A673 (cell line): ENCODE data around the gene C1orf167. TPM values are rescaled to one million over a fixed set of nuclear protein-coding genes. Genes with fewer than 3 reads are reported as not detected.

ENCODE experiments used
- BruUV-seq: library from RNA; stranded (reverse); fragments of 400-500 nt; replicated peaks from 2 replicates; lab custom pipeline; 2021; lab: Mats Ljungman, UMichigan
- CTCF ChIA-PET: fragments of 300-600 bp; sonication (Branson Sonifier 250); formaldehyde crosslinking; loops from one replicate; lab custom pipeline; 2022; ENCODE audit warnings: antibody characterized with exemption; lab: Charles Lee
- POLR2A ChIA-PET: fragments of 300-600 bp; sonication (Branson Sonifier 250); formaldehyde crosslinking; loops from one replicate; lab custom pipeline; 2022; ENCODE audit warnings: antibody characterized with exemption; ENCODE audit not compliant: low non-redundant PET; lab: Charles Lee
- DNase-seq: peaks from one replicate; pipeline ENCODE4 v3.0.0-alpha.2; 2015; ENCODE audit warnings: low spot score
- H3K27ac ChIP-seq: fragments of 200-600 bp; sonication (generic); 2 replicates; pipeline ENCODE4 v1.5.1; 2016; ENCODE audit warnings: mixed run types, low read depth, mild to moderate bottlenecking, mixed read lengths, antibody characterized with exemption, low read length; ENCODE audit not compliant: poor library complexity, severe bottlenecking
- H3K27me3 ChIP-seq: fragments of 200-600 bp; sonication (generic); replicated peaks from 2 replicates; pipeline ENCODE4 v1.6.1; 2017; ENCODE audit warnings: mixed run types, low read depth, mild to moderate bottlenecking, mixed read lengths, antibody characterized with exemption, low read length; ENCODE audit not compliant: insufficient read depth, poor library complexity
- H3K36me3 ChIP-seq: fragments of 200-600 bp; sonication (generic); 2 replicates; pipeline ENCODE4 v1.6.1; 2016; ENCODE audit warnings: mixed run types, mild to moderate bottlenecking, mixed read lengths, antibody characterized with exemption, low read length; ENCODE audit not compliant: insufficient read depth, poor library complexity, severe bottlenecking
- H3K4me1 ChIP-seq: fragments of 200-600 bp; sonication (generic); 2 replicates; pipeline ENCODE4 v1.6.1; 2017; ENCODE audit warnings: mixed run types, mild to moderate bottlenecking, mixed read lengths, antibody characterized with exemption, low read length; ENCODE audit not compliant: insufficient read depth, poor library complexity, severe bottlenecking
- H3K4me3 ChIP-seq: fragments of 200-600 bp; sonication (generic); 2 replicates; pipeline ENCODE4 v1.5.1; 2016; ENCODE audit warnings: low read depth, mixed run types, mild to moderate bottlenecking, mixed read lengths, low read length; ENCODE audit not compliant: poor library complexity, severe bottlenecking
- H3K9me3 ChIP-seq: fragments of 200-600 bp; sonication (generic); 2 replicates; pipeline ENCODE4 v1.6.1; 2016; ENCODE audit warnings: mixed run types, low read depth, mild to moderate bottlenecking, mixed read lengths, antibody characterized with exemption, low read length; ENCODE audit not compliant: poor library complexity, severe bottlenecking
- CTCF ChIP-seq: fragments of 300-800, 200-600 bp; sonication (generic); conservative IDR thresholded peaks from 2 replicates; pipeline ENCODE4 v1.5.1; 2017; ENCODE audit warnings: low read depth, mild to moderate bottlenecking, antibody characterized with exemption, low read length, moderate library complexity, mixed read lengths
- EZH2 ChIP-seq: fragments of 200-600 bp; sonication (generic); IDR thresholded peaks from 2 replicates; pipeline ENCODE4 v1.6.1; 2017; ENCODE audit warnings: borderline replicate concordance, low read depth, mild to moderate bottlenecking, mixed read lengths, antibody characterized with exemption, low read length; ENCODE audit not compliant: poor library complexity, severe bottlenecking
- intact Hi-C: fragments of 100-400 bp; cut with micrococcal nuclease; formaldehyde crosslinking; loops from one replicate; pipeline ENCODE4 v1.10.0; 2022; ENCODE audit not compliant: unreplicated experiment
- total RNA-seq: library from RNA; stranded (reverse); gene quantifications from 2 replicates; pipeline ENCODE4 v1.2.3, GENCODE V29; 2021

Gene C1orf167
- total RNA-seq, 1 experiment from 2014 or later = not detected

DNA sequence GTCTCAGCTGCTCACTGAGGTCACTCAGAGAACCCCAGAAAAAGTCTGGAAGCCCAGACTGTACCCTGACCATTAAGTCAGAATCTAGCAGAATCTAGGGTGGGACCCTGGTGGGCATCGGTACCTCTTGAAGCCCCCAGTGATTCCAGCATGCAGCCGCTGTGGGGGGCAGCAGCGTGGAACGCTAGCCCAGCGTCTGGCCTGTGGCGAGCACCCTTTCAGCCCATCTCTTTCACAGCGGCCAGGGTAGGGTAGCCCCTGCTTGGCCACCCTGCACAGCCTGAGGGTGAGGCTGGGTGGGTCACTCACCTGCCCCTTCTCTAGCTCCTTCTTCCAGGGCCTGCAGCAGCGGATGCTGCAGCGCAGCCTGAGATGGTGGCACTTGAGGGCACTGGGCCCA lies 16.3 kb downstream of the C1orf167 start:
- no peak overlapping the region for H3K27ac ChIP-seq
- TF ChIP-seq CTCF (no peak), EZH2 (no peak)
- DNase-seq = no peak
- no peaks in the 10 kb centered on the region for H3K9me3 ChIP-seq
- H3K36me3 ChIP-seq = no peaks in the 10 kb centered on the region
- intact Hi-C loops = no loop called here
- no peaks in the 10 kb centered on the region for H3K27me3 ChIP-seq
- no peaks in the 10 kb centered on the region for H3K4me1 ChIP-seq
- H3K4me3 ChIP-seq = no peak overlapping the region
- ChIA-PET POLR2A (no interaction called here), CTCF (interaction anchor here (0.6 kb wide), 1 partner anchor 86 kb away, joined by 5 read pairs; no protein-coding TSS in a partner anchor)
- no TSS peak for BruUV-seq

DNA sequence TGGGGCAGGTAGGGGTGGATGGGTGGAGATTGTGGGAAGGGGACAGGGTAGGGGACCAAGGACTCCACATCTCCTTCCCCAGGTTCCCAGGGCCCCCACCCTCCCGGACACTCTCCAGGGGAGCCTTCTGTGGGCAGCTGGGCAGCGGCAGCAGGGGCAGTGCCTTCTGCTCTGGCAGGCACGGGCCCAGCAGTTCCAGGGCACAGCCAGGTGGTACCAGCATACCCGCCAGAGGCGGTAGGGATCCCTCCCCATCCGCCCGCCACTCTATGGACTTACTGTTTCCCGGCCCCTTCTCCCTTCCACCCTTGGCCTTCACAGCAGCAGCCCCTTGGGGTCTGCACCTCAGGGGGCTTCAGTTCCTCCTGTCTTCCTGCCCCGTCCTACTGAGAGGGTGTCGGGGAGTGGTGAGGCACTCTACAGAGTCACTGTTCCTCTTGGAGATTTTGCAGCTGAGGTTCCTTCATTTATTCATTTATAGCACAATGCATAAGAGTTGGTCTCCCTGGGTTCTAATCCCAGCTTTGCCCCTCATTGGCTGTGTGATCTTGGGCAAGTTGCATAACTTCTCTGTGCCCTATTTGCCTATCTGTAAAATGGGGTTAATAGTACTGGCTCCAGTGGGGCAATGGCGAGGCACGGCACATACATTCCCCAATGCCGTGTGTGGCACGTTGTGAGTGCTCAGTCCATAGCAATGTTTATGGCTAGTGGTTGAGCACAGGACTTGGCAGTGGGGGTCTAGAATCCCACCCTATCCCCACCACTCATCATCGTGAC lies 17.0 kb downstream of the C1orf167 start:
- no peak for DNase-seq
- no peaks in the 10 kb centered on the region for H3K9me3 ChIP-seq
- H3K27ac ChIP-seq = no peak overlapping the region
- intact Hi-C loops = no loop called here
- TF ChIP-seq CTCF = no peak
- no peak for TF ChIP-seq EZH2
- H3K36me3 ChIP-seq = no peaks in the 10 kb centered on the region
- H3K27me3 ChIP-seq = no peaks in the 10 kb centered on the region
- POLR2A ChIA-PET = no interaction called here
- H3K4me1 ChIP-seq = no peaks in the 10 kb centered on the region
- no peak overlapping the region for H3K4me3 ChIP-seq
- CTCF ChIA-PET = no interaction called here
- BruUV-seq = no TSS peak

GRCh38 chr1:11779715-11780379 lies 17.9 kb downstream of the C1orf167 start:
- POLR2A ChIA-PET = no interaction called here

More at GRCh38 chr1:11779715-11780379, 17.9 kb downstream of the C1orf167 start:
- no peaks in the 10 kb centered on the region for H3K9me3 ChIP-seq
- TF ChIP-seq CTCF (no peak), EZH2 (no peak)
- BruUV-seq = no TSS peak
- no peaks in the 10 kb centered on the region for H3K4me1 ChIP-seq
- no peak for DNase-seq
- H3K27ac ChIP-seq = no peak overlapping the region
- no peaks in the 10 kb centered on the region for H3K27me3 ChIP-seq
- no peak overlapping the region for H3K4me3 ChIP-seq
- H3K36me3 ChIP-seq = no peaks in the 10 kb centered on the region
- intact Hi-C loops = no loop called here
- CTCF ChIA-PET = no interaction called here
